ENCODE results near the gene BBS4. TPM values are rescaled to one million over a fixed set of nuclear protein-coding genes. Genes with fewer than 3 reads are reported as not detected.
A peak's percentile ranks its signal among the peaks of the same experiment; 100 is the strongest.
"Not testable (repeated sequence)": the region's sequence is repeated elsewhere in the genome, so short reads cannot be mapped to it uniquely, and the experiment has no call there.

Gene BBS4
- total RNA-seq, 2 experiments from 2014 or later, result 13.1 to 14.7 TPM

DNA sequence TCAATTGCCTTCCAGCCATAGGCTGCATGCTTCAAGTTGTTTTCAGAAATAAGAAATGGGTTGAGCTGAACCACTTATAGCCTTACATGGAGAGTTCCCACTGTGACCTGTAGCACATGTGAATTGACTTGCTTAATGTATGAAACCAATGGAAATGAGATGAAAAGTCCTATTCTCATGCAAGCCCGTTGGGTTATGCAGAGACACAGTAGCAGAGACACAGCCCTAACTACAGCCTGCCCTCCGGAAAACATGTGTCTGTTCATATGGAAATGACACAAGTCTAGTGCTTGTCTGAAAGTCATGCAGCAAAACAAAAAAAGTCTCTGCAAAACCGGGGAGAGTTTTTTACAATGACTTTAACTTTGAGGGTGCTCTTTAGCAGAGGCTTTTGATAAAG is 14.5 kb upstream of the BBS4 start:
- ATAC-seq, result no peak
- H3K4me3 Mint-ChIP-seq, result no peak overlapping the region

DNA sequence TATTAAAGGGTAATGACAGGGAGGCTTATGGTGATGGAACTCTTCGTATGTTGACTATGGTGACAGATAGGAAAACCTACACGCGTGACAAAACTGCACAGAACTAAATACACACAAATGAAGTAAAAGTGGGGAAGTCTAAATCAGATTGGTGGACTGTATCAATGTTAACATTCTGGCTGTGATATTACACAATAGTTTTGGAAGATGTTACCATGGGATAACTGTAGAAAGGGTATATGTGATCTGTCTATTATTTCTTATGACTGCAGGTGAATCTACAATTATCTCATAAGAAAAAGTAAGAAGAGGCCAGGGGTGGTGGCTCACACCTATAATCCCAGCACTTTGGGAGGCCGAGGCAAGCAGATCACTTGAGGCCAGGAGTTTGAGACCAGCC is 9.2 kb upstream of the BBS4 start:
- H3K4me1 Mint-ChIP-seq, result no peaks in the 10 kb centered on the region
- CTCF ChIA-PET, result no interaction called here
- H3K36me3 Mint-ChIP-seq, result no peaks in the 10 kb centered on the region
- peaks cover 48% of the 10 kb centered on the region for H3K27me3 Mint-ChIP-seq
- DNase-seq, result no peak
- no peak overlapping the region for H3K4me3 Mint-ChIP-seq
- no peak overlapping the region for H3K27ac Mint-ChIP-seq
- no peaks in the 10 kb centered on the region for H3K9me3 Mint-ChIP-seq (ENCODE audit: low read depth)
- no peak for ATAC-seq

More for the DNA sequence above, 14.5 kb upstream of the BBS4 start:
- no peak for DNase-seq
- CTCF ChIA-PET, result interaction anchor here (0.7 to 2.1 kb wide), 9 partner anchors 8 to 398 kb away, joined by 3 to 14 read pairs (median 4); partner anchors contain the start of genes BBS4 and HIGD2B
- H3K27ac Mint-ChIP-seq, result no peak overlapping the region
- H3K36me3 Mint-ChIP-seq, result no peaks in the 10 kb centered on the region
- peaks cover 20% of the 10 kb centered on the region for H3K27me3 Mint-ChIP-seq
- peaks cover 4% of the 10 kb centered on the region for H3K4me1 Mint-ChIP-seq
- H3K9me3 Mint-ChIP-seq (ENCODE audit: low read depth), result no peaks in the 10 kb centered on the region

DNA sequence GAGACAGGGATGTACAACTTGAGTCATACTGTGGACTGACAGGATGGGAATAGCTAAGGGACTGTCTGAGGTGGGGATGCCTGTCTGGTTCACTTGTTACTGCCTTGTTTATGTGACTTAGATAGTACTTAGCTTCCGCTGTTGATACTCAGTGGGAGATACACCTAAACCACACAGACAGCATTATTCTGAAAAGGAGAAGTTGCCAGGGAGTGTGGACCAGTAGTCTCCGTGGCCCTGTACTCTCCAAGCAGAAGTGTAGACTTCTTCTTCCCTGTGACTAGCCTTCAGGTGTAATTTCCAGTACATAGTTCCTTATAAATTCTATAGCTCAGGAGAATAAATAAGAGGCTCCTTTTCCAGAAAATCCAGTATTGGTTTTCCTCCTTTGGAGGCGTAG is 5.1 kb upstream of the BBS4 start:
- DNase-seq (no peak), ATAC-seq (no peak)
- no peak overlapping the region for H3K4me3 Mint-ChIP-seq
- CTCF ChIA-PET, result interaction anchor here (1.1 to 1.3 kb wide), 3 partner anchors 10 to 81 kb away, joined by 3 to 4 read pairs (median 4); no protein-coding TSS in a partner anchor
- no peaks in the 10 kb centered on the region for H3K9me3 Mint-ChIP-seq (ENCODE audit: low read depth)
- no peaks in the 10 kb centered on the region for H3K36me3 Mint-ChIP-seq
- H3K4me1 Mint-ChIP-seq, result peaks cover 9% of the 10 kb centered on the region
- peaks cover 40% of the 10 kb centered on the region for H3K27me3 Mint-ChIP-seq
- no peak overlapping the region for H3K27ac Mint-ChIP-seq

DNA sequence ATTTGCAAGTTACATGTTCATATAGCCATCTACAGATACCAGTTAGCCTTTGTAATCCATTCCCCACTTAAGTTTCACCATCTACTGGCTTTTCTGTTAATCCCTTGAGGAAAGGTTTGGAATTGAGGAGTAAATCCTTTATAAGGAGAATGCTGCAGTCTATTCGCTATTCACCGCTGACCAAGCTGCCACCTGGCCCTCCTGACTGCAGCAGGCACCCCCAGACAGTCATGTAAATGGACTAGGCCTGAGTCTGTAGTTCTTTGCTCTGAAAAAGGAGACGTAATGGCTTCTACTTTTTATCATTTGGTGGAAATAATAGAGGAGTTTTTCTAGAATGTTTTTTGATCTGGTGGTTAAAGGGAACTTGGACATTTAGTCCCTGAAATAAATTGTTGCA is 3.2 kb upstream of the BBS4 start:
- ATAC-seq, result no peak
- no peak overlapping the region for H3K4me3 Mint-ChIP-seq
- no peaks in the 10 kb centered on the region for H3K36me3 Mint-ChIP-seq
- DNase-seq, result no peak
- CTCF ChIA-PET, result interaction anchor here (1.5 kb wide), 1 partner anchor 12 kb away, joined by 4 read pairs; no protein-coding TSS in a partner anchor
- peaks cover 16% of the 10 kb centered on the region for H3K4me1 Mint-ChIP-seq
- peaks cover 28% of the 10 kb centered on the region for H3K27me3 Mint-ChIP-seq
- H3K9me3 Mint-ChIP-seq (ENCODE audit: low read depth), result no peaks in the 10 kb centered on the region
- no peak overlapping the region for H3K27ac Mint-ChIP-seq

DNA sequence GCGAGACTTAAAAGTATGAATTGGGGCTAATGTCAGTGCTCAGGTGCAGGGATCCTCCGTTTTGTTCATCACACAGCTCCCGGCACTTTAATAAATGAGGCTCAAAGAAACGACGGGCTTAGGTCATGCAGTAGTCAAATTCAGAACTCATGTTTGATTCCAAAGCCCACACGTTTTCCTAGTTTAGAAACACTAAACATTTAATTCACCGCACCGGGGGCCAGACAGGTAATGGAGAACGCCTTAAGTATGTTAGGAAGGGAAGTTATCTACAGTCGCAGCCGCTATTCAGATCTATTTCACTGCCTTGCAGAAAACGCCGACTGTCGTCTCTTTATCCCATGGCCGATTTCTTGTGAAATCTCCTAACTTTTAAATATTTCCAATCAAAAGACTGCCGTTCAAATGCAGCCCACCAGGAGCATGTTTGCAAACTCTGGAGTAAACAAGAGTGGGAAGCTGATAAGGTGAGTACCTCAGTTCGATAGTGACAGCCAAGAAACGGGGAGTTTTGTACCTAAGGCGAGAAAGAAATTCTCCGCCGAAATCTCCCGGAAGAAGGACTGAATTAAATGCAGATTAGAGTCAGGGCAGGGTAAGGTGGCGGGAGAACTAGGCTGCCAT is 594 bp upstream of the BBS4 start:
- H3K36me3 Mint-ChIP-seq, result no peaks in the 10 kb centered on the region
- DNase-seq, result no peak

DNA sequence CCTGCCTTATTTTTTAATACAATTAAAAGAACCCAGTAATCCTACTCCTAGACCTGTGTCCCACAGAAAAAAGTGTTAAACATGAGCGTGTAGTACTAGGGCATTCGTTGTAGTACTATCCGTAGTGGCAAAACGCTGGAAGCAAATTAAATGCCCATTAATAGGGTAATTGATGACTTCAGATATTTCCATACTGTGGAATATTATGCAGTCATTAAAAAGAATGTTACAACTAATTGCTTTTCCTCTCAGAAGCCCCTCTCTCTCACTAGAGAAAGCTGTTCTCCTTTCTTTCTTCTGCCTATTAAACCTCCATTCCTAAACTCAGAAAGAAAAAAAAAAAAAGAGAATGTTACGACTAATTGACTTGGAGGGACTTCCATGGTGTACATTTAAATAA is 2.7 kb downstream of the BBS4 start:
- no peak overlapping the region for H3K27ac Mint-ChIP-seq

More for the DNA sequence above, 594 bp upstream of the BBS4 start:
- Mint-ChIP-seq H3K9me3 (ENCODE audit: low read depth) (no peaks in the 10 kb centered on the region), H3K27ac (peak overlapping the region; percentile 95), H3K27me3 (peaks cover 6% of the 10 kb centered on the region), H3K4me1 (peaks cover 16% of the 10 kb centered on the region), H3K4me3 (peak overlapping the region; percentile 91)
- CTCF ChIA-PET, result interaction anchor here (0.6 to 2.8 kb wide), 5 partner anchors 14 to 371 kb away, joined by 3 to 14 read pairs (median 7); no protein-coding TSS in a partner anchor
- no peak for ATAC-seq

DNA sequence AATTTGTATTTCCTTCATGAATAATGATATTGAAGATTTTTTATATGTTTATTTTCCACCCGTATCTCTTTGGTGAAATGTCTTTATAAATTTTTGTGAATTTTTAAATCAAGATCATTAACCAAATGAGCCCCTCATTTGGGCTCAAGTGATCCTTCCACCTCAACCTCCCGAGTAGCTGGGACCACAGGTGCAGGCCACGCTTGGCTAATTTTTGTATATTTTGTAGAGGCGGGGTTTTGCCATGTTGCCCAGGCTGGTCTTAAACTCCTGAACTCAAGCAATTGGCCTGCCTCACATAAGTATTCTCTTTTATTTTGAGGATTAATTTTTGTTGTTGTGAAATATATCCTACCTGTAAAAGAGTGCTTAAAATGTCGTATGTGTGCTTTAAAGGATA is 4.9 kb downstream of the BBS4 start:
- H3K4me1 Mint-ChIP-seq, result peaks cover 14% of the 10 kb centered on the region
- DNase-seq (no peak), ATAC-seq (no peak)
- H3K36me3 Mint-ChIP-seq, result peaks cover 4% of the 10 kb centered on the region
- H3K27me3 Mint-ChIP-seq, result no peaks in the 10 kb centered on the region
- CTCF ChIA-PET, result no interaction called here
- no peak overlapping the region for H3K4me3 Mint-ChIP-seq
- H3K9me3 Mint-ChIP-seq (ENCODE audit: low read depth), result no peaks in the 10 kb centered on the region
- no peak overlapping the region for H3K27ac Mint-ChIP-seq

More for the DNA sequence above, 2.7 kb downstream of the BBS4 start:
- Mint-ChIP-seq H3K4me3 (no peak overlapping the region), H3K36me3 (no peaks in the 10 kb centered on the region), H3K9me3 (ENCODE audit: low read depth) (no peaks in the 10 kb centered on the region), H3K27me3 (no peaks in the 10 kb centered on the region), H3K4me1 (peaks cover 16% of the 10 kb centered on the region)
- ATAC-seq, result no peak
- no peak for DNase-seq
- CTCF ChIA-PET, result interaction anchor here (2.3 kb wide), 1 partner anchor 33 kb away, joined by 10 read pairs; no protein-coding TSS in a partner anchor

DNA sequence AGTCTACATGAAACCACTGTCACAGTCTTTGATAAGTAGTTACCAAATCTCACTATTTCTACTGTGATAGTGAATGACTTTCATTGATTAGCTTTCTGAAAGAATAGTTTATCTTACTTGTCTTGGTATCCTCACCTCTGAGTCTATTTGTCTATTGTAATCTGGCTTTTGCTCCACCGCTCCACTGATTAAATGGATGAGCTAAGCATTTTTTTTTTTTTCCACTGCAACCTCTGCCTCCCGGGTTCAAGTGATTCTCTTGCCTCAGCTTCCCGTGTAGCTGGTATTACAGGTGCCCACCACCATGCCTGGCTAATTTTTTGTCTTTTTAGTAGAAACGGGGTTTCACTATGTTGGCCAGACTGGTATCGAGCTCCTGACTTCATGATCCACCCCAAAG is 12.9 kb downstream of the BBS4 start:
- Mint-ChIP-seq H3K9me3 (ENCODE audit: low read depth) (no peaks in the 10 kb centered on the region), H3K4me3 (no peak overlapping the region), H3K4me1 (peaks cover 7% of the 10 kb centered on the region), H3K27me3 (no peaks in the 10 kb centered on the region), H3K36me3 (peaks cover 6% of the 10 kb centered on the region), H3K27ac (no peak overlapping the region)
- no peak for DNase-seq
- ATAC-seq, result no peak
- CTCF ChIA-PET, result interaction anchor here (1.0 kb wide), 1 partner anchor 23 kb away, joined by 3 read pairs; no protein-coding TSS in a partner anchor

DNA sequence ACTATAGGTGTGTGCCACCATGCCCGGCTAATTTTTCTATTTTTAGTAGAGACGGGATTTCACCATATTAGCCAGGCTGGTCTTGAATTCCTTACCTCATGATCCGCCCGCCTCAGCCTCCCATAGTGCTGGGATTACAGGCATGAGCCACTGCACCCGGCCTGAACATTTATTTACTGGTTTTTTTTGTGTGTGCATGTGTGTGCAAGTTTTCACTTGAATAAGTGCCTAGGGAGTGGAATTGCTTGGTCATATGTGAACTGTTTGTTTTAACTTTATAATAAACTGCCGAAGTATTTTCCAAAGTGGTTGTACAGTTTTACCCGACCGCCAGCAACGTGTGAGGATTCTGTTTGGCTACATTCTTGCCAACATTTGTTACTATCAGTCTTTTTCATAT is 14.1 kb downstream of the BBS4 start:
- ATAC-seq, result no peak
- H3K27me3 Mint-ChIP-seq, result no peaks in the 10 kb centered on the region
- no peak overlapping the region for H3K27ac Mint-ChIP-seq
- DNase-seq, result no peak
- H3K9me3 Mint-ChIP-seq (ENCODE audit: low read depth), result no peaks in the 10 kb centered on the region
- H3K4me1 Mint-ChIP-seq, result peaks cover 3% of the 10 kb centered on the region
- no peak overlapping the region for H3K4me3 Mint-ChIP-seq
- CTCF ChIA-PET, result no interaction called here
- peaks cover 6% of the 10 kb centered on the region for H3K36me3 Mint-ChIP-seq

DNA sequence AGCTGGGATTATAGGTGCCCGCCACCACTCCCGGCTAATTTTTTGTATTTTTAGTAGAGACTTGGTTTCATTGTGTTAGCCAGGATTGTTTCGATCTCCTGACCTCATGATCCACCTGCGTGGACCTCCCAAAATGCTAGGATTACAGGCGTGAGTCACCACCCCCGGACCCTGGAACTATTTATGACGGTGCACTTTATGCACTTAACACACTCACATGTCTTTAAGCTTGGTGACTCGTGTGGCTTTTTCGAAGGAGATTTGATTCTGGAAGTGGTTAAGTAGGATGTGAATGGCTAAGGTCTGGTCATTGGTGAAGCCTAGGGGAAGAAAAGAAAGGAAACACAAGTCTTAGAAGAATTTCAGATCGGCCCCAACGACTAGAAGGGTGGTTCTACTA is 20.3 kb downstream of the BBS4 start:
- H3K4me3 Mint-ChIP-seq, result no peak overlapping the region

DNA sequence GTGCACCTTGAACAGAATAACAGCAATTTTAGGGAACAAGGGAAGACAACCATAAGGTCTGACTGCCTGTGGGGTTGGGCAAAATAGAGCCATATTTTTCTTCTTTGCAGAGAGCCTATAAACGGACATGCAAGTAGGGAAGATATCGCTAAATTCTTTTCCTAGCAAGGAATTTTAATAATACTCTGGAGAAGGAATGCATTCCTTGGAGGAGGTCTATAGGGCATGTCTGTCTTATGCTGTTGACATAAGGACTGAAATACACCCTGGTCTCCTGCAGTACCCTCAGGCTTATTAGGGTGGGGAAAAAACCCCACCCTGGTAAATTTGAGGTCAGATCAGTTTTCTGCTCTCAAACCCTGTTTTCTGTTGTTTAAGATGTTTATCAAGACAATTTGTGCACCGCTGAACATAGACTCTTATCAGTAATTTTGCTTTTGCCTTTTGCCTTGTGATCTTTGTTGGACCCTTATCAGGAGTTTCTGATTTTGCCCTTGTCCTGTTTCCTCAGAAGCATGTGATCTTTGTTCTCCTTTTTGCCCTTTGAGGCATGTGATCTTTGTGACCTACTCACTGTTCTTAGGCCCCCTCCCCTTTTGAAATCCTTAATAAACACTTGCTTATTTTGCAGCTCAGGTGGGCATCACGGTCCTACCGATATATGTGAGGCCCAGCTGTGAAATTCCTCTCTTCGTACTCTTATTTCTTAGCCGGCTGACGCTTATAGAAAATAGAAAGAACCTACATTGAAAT is 22.7 kb downstream of the BBS4 start:
- not testable (repeated sequence) for H3K4me3 Mint-ChIP-seq; ATAC-seq; H3K9me3 Mint-ChIP-seq (ENCODE audit: low read depth); H3K27me3 Mint-ChIP-seq; DNase-seq; H3K4me1 Mint-ChIP-seq; H3K36me3 Mint-ChIP-seq; H3K27ac Mint-ChIP-seq
- CTCF ChIA-PET, result interaction anchor here (1.6 kb wide), 1 partner anchor 14 kb away, joined by 4 read pairs; no protein-coding TSS in a partner anchor

More for the DNA sequence above, 20.3 kb downstream of the BBS4 start:
- Mint-ChIP-seq H3K27ac (no peak overlapping the region), H3K36me3 (peaks cover 2% of the 10 kb centered on the region), H3K27me3 (no peaks in the 10 kb centered on the region), H3K4me1 (no peaks in the 10 kb centered on the region), H3K9me3 (ENCODE audit: low read depth) (no peaks in the 10 kb centered on the region)
- CTCF ChIA-PET, result interaction anchor here (0.8 to 1.3 kb wide), 3 partner anchors 12 to 106 kb away, joined by 3 to 6 read pairs (median 4); no protein-coding TSS in a partner anchor
- no peak for ATAC-seq
- no peak for DNase-seq

DNA sequence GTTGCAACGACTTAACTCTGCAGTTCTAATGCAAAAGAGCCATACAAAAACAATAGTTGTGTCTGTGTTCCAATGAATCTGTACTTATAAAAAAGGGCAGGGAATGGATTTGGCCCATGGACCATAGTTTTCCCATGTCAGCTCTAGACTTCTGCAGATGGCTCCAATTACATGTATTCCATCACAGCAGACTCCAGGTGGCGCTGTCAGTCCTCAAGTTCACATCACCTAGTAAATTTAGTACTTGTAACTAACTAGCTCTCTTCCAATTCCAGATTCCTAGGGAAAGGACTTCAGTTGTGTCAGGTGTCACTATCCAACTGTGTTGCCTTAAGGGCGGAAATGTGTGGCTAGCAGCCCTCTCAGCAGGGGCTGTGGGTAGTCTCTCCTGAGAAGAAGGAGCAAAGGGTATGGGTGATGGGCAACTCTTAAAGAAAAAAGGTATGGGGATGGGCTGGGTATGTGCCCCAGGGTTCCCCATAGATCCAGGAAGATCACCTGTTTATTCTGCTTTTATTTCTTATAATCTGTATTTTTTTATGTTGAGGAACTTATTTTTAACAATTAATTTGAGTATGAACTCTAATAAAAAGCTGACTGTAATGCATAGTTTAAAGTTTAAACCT is 36.2 kb downstream of the BBS4 start:
- peaks cover 3% of the 10 kb centered on the region for H3K36me3 Mint-ChIP-seq
- H3K4me1 Mint-ChIP-seq, result no peaks in the 10 kb centered on the region
- CTCF ChIA-PET, result interaction anchor here (0.6 to 5.2 kb wide), 47 partner anchors 8 to 551 kb away, joined by 3 to 34 read pairs (median 4); partner anchors contain the start of genes ADPGK, BBS4 and HIGD2B
- peak; percentile 79 for DNase-seq
- no peak overlapping the region for H3K4me3 Mint-ChIP-seq
- no peaks in the 10 kb centered on the region for H3K9me3 Mint-ChIP-seq (ENCODE audit: low read depth)
- no peaks in the 10 kb centered on the region for H3K27me3 Mint-ChIP-seq
- peak; percentile 63 for ATAC-seq
- H3K27ac Mint-ChIP-seq, result no peak overlapping the region

DNA sequence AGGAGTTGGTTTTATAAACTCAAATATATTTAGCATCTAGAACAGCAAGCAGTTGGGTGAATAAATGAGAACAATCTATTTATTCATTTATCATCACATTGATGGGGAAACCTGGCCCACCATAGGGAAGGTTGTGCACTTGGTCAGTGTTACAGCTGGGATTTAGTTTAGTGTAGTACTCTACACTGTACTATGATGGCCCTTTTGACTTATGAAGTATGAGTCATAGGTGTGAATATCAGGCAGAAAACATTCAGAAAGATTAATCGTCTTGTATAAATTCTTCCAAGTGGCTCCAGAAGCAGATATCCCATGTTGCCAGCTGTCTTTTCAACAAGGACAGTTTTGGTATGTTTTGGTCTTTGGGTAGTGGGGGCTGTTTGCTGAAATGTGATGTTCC is 38.0 kb downstream of the BBS4 start:
- H3K9me3 Mint-ChIP-seq (ENCODE audit: low read depth), result no peaks in the 10 kb centered on the region
- H3K36me3 Mint-ChIP-seq, result peaks cover 1% of the 10 kb centered on the region
- H3K27ac Mint-ChIP-seq, result no peak overlapping the region
- DNase-seq (no peak), ATAC-seq (no peak)
- no peak overlapping the region for H3K4me3 Mint-ChIP-seq
- no peaks in the 10 kb centered on the region for H3K4me1 Mint-ChIP-seq
- no peaks in the 10 kb centered on the region for H3K27me3 Mint-ChIP-seq
- CTCF ChIA-PET, result interaction anchor here (0.6 to 5.2 kb wide), 7 partner anchors 13 to 358 kb away, joined by 3 to 34 read pairs (median 3); partner anchors contain the start of gene ADPGK

Data from activated CD8-positive, alpha-beta memory T cell treated with anti-CD3 and anti-CD28 coated beads, Interleukin-2, amount 10 ng/mL, durations not matched to agents 7 days and 5 days (primary cell).